Body of pancreas (tissue), 4 donors: Measurements from ENCODE around the gene TEF.

ENCODE experiments used
- POLR2A ChIP-seq, 3 donors: fragments of 450-650 bp; IDR thresholded peaks; one replicate each; pipeline ENCODE4 v1.6.1; 2016; ENCODE audit warnings: antibody characterized with exemption in 3 of 3, mild to moderate bottlenecking in 2 of 3
- TF ChIP-seq, protein P1 (sequence below), 7 experiments: fragments of 450-650 bp in 4 of 7; fragments of 200-600 bp in 3 of 7; sonication (generic) in 3 of 7; IDR thresholded peaks; one replicate each; pipeline ENCODE4 v1.5.1; 2016 to 2019; ENCODE audit warnings: antibody characterized with exemption in 7 of 7

DNA sequence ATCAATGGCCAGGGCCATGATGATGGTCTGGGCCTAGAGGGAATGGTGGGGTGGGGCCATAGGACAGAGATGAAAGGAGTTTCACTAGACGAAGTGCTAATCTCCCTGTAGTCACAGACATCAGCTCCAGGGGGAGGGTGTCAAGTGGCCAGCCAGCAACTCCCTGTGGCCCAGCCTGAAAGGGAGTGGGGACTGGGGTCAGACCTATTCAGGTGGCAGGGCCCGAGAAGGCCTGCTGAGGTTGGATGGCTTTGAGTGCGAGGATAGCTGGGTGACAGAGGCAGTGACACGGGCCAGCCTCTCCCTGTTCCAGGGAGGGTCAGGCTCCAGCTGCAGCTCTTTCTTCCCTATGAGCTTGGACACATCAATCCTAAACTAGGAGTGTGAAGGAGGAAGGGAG lies 53.8 kb downstream of the TEF start:
- no peak for TF ChIP-seq POLR2A (IDR thresholded peaks at IDR 0.05)
- TF ChIP-seq, protein P1, sequence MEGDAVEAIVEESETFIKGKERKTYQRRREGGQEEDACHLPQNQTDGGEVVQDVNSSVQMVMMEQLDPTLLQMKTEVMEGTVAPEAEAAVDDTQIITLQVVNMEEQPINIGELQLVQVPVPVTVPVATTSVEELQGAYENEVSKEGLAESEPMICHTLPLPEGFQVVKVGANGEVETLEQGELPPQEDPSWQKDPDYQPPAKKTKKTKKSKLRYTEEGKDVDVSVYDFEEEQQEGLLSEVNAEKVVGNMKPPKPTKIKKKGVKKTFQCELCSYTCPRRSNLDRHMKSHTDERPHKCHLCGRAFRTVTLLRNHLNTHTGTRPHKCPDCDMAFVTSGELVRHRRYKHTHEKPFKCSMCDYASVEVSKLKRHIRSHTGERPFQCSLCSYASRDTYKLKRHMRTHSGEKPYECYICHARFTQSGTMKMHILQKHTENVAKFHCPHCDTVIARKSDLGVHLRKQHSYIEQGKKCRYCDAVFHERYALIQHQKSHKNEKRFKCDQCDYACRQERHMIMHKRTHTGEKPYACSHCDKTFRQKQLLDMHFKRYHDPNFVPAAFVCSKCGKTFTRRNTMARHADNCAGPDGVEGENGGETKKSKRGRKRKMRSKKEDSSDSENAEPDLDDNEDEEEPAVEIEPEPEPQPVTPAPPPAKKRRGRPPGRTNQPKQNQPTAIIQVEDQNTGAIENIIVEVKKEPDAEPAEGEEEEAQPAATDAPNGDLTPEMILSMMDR (IDR thresholded peaks at IDR 0.05), result no peak
